PC-3 (cell line): Measurements from ENCODE around the gene BAIAP2L1. TPM values are rescaled to one million over a fixed set of nuclear protein-coding genes. Genes with fewer than 3 reads are reported as not detected.

Experiments
- ATAC-seq: fragments of 200-7000 bp; cut with Tn5 transposase; 2 replicates; pipeline ENCODE4 v1.9.1; 2020; ENCODE audit warnings: mild to moderate bottlenecking, moderate library complexity
- BruUV-seq: library from RNA; stranded (reverse); fragments of 400-500 nt; replicated peaks from 2 replicates; lab custom pipeline; 2021; lab: Mats Ljungman, UMichigan
- CTCF ChIA-PET: fragments of 300-600 bp; sonication (Branson Sonifier 250); formaldehyde crosslinking; loops from one replicate; lab custom pipeline; 2022; ENCODE audit warnings: antibody characterized with exemption; lab: Charles Lee
- POLR2A ChIA-PET: fragments of 300-600 bp; sonication (Branson Sonifier 250); formaldehyde crosslinking; loops from one replicate; lab custom pipeline; 2022; ENCODE audit warnings: antibody characterized with exemption; ENCODE audit not compliant: unreplicated experiment; lab: Charles Lee
- DNase-seq: peaks from one replicate; pipeline ENCODE4 v3.0.0-alpha.2; 2015
- H2AFZ ChIP-seq: fragments of 300-600 bp; sonication (generic); 2 replicates; pipeline ENCODE4 v1.6.0; 2016; ENCODE audit warnings: antibody characterized with exemption, low read length
- H3F3A ChIP-seq: fragments of 300-600 bp; sonication (generic); one replicate; pipeline ENCODE4 v1.6.0; 2017; ENCODE audit warnings: antibody characterized with exemption, low read length, control low read depth, mild to moderate bottlenecking; ENCODE audit not compliant: unreplicated experiment
- H3K27ac ChIP-seq: fragments of 300-600 bp; sonication (generic); 2 replicates; pipeline ENCODE4 v1.5.1; 2016; ENCODE audit warnings: mild to moderate bottlenecking, low read length
- H3K27me3 ChIP-seq: fragments of 300-600 bp; sonication (generic); 2 replicates; pipeline ENCODE4 v1.6.1; 2016; ENCODE audit warnings: low read length, mixed read lengths
- H3K36me3 ChIP-seq: fragments of 300-600 bp; sonication (generic); 2 replicates; pipeline ENCODE4 v1.6.1; 2016; ENCODE audit warnings: low read depth, mixed run types, low read length, mixed read lengths
- H3K4me1 ChIP-seq: fragments of 300-600 bp; sonication (generic); 2 replicates; pipeline ENCODE4 v1.5.1; 2016; ENCODE audit warnings: low read length; ENCODE audit not compliant: insufficient read depth
- H3K4me2 ChIP-seq: fragments of 300-600 bp; sonication (generic); 2 replicates; pipeline ENCODE4 v1.6.0; 2016; ENCODE audit warnings: low read length
- H3K4me3 ChIP-seq: fragments of 300-600 bp; sonication (generic); 2 replicates; pipeline ENCODE4 v1.5.1; 2016; ENCODE audit warnings: mild to moderate bottlenecking, low read length, mixed read lengths
- H3K79me2 ChIP-seq: fragments of 300-600 bp; sonication (generic); 2 replicates; pipeline ENCODE4 v1.6.1; 2017; ENCODE audit warnings: low read length, mixed read lengths
- H3K9ac ChIP-seq: fragments of 300-600 bp; sonication (generic); 2 replicates; pipeline ENCODE4 v1.6.0; 2016; ENCODE audit warnings: mild to moderate bottlenecking, low read length
- H3K9me2 ChIP-seq: fragments of 300-600 bp; sonication (generic); replicated peaks from 2 replicates; pipeline ENCODE4 v1.6.1; 2016; ENCODE audit warnings: mixed run types, low read length, mixed read lengths
- H3K9me3 ChIP-seq: fragments of 300-600 bp; sonication (generic); 2 replicates; pipeline ENCODE4 v1.6.1; 2016; ENCODE audit warnings: low read length, mixed read lengths
- H4K20me1 ChIP-seq: fragments of 300-600 bp; sonication (generic); 2 replicates; pipeline ENCODE4 v1.6.1; 2016; ENCODE audit warnings: low read length, mixed read lengths
- CTCF ChIP-seq: fragments of 300-600 bp; sonication (generic); conservative IDR thresholded peaks from 2 replicates; pipeline ENCODE4 v1.5.1; 2017; ENCODE audit warnings: antibody characterized with exemption, low read depth, mild to moderate bottlenecking, low read length
- EZH2 ChIP-seq: fragments of 300-600 bp; sonication (generic); IDR thresholded peaks from one replicate; pipeline ENCODE4 v1.6.1; 2017; ENCODE audit warnings: antibody characterized with exemption, mild to moderate bottlenecking, low read length; ENCODE audit not compliant: unreplicated experiment
- EZH2phosphoT487 ChIP-seq: fragments of 300-600 bp; sonication (generic); IDR thresholded peaks from 2 replicates; pipeline ENCODE4 v1.6.1; 2018; ENCODE audit warnings: mild to moderate bottlenecking, antibody characterized with exemption, low read length, borderline replicate concordance
- intact Hi-C: fragments of 100-400 bp; cut with micrococcal nuclease; formaldehyde crosslinking; loops from 2 replicates; pipeline ENCODE4 v1.9.0; 2023
- total RNA-seq: library from RNA; depleted of rRNA; stranded (reverse); fragments of >200 nt; gene quantifications from 2 replicates; pipeline ENCODE4 v1.2.3, GENCODE V29; 2014

BAIAP2L1 gene
- total RNA-seq, 1 experiment from 2014 or later = 18.9 TPM

DNA sequence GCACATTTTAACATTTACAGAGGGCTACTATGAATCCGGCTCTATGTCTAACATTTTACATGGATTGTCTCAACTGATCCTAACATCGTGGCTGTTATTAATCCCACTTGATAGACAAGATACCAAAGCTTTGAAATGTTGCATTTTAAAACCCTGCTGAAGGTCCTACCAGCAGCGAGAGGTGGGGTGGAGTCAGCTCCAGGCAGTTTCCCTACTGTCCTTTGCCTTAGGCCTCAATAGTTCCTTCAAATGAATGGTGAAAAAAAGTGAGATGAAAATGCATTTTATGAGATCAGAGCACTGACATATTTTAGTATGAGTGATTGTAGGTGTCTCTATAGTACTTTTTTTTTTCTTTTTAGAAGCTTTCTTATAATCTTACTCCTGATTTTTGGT, 26.6 kb downstream of the BAIAP2L1 start:
- Histone ChIP-seq H3K9me2 (no peaks in the 10 kb centered on the region), H3K27me3 (no peaks in the 10 kb centered on the region), H3K4me3 (no peak overlapping the region), H3K79me2 (peaks cover 87% of the 10 kb centered on the region), H3K4me1 (peaks cover 28% of the 10 kb centered on the region), H3K4me2 (no peak overlapping the region), H3K9me3 (no peaks in the 10 kb centered on the region), H3K9ac (no peak overlapping the region), H4K20me1 (peaks cover 8% of the 10 kb centered on the region), H3F3A (no peaks in the 10 kb centered on the region), H2AFZ (no peak overlapping the region), H3K27ac (no peak overlapping the region), H3K36me3 (no peaks in the 10 kb centered on the region)
- ChIA-PET CTCF (no interaction called here), POLR2A (no interaction called here)
- intact Hi-C loops = no loop called here
- TF ChIP-seq CTCF (no peak), EZH2 (no peak), EZH2phosphoT487 (no peak)
- DNase-seq (no peak), ATAC-seq (no peak)
- BruUV-seq = no TSS peak

- TF ChIP-seq EZH2 = no peak
- no peak for TF ChIP-seq EZH2phosphoT487
- no peak for TF ChIP-seq CTCF
- peak; percentile 65 for ATAC-seq
- Histone ChIP-seq H3K4me3 (no peak overlapping the region), H4K20me1 (peaks cover 8% of the 10 kb centered on the region), H3K4me1 (peaks cover 28% of the 10 kb centered on the region), H3K9ac (no peak overlapping the region), H3F3A (no peaks in the 10 kb centered on the region), H3K27ac (peak overlapping the region; percentile 66), H3K9me2 (no peaks in the 10 kb centered on the region), H3K79me2 (peaks cover 85% of the 10 kb centered on the region), H3K27me3 (no peaks in the 10 kb centered on the region), H3K4me2 (peak overlapping the region; percentile 44), H3K9me3 (no peaks in the 10 kb centered on the region), H3K36me3 (no peaks in the 10 kb centered on the region), H2AFZ (no peak overlapping the region)
- intact Hi-C loops = loop anchor here (2.0 kb wide), 1 partner anchor 18 kb away; no protein-coding TSS in a partner anchor
- peak; percentile 92 for DNase-seq
- BruUV-seq = no TSS peak
- ChIA-PET POLR2A (interaction anchor here (0.7 kb wide), 1 partner anchor 28 kb away, joined by 3 read pairs; the partner anchor contains the start of gene BAIAP2L1), CTCF (no interaction called here)
Measured at GRCh38 chr7:98372993-98373392, 27.9 kb downstream of the BAIAP2L1 start.

- TF ChIP-seq EZH2 (no peak), EZH2phosphoT487 (no peak), CTCF (no peak)
- ATAC-seq (no peak), DNase-seq (no peak)
- ChIA-PET CTCF (no interaction called here), POLR2A (no interaction called here)
- H4K20me1 ChIP-seq = peaks cover 8% of the 10 kb centered on the region
- H2AFZ ChIP-seq = no peak overlapping the region
- H3K4me1 ChIP-seq = peaks cover 28% of the 10 kb centered on the region
- no peaks in the 10 kb centered on the region for H3K36me3 ChIP-seq
- no peaks in the 10 kb centered on the region for H3K9me2 ChIP-seq
- no peak overlapping the region for H3K27ac ChIP-seq
- intact Hi-C loops = no loop called here
- H3K4me3 ChIP-seq = no peak overlapping the region
- H3K4me2 ChIP-seq = no peak overlapping the region
- no peaks in the 10 kb centered on the region for H3F3A ChIP-seq
- no peaks in the 10 kb centered on the region for H3K9me3 ChIP-seq
- H3K9ac ChIP-seq = no peak overlapping the region
- H3K79me2 ChIP-seq = peaks cover 68% of the 10 kb centered on the region
- BruUV-seq = no TSS peak
- no peaks in the 10 kb centered on the region for H3K27me3 ChIP-seq
Measured at GRCh38 chr7:98369726-98370125, 31.2 kb downstream of the BAIAP2L1 start.
